HEK293T (cell line): ENCODE measurements around the gene NOSTRIN.

Source experiments
- ARNT ChIP-seq: fragments of 450-650 bp; IDR thresholded peaks from 2 replicates; pipeline ENCODE4 v1.6.1; 2017; ENCODE audit warnings: mild to moderate bottlenecking
- BHLHE40 ChIP-seq: fragments of 450-650 bp; IDR thresholded peaks from 2 replicates; pipeline ENCODE4 v1.6.1; 2016; ENCODE audit warnings: mild to moderate bottlenecking, moderate library complexity, borderline replicate concordance
- CTBP1 ChIP-seq: fragments of 450-650 bp; IDR thresholded peaks from 2 replicates; pipeline ENCODE4 v1.6.1; 2016; ENCODE audit warnings: borderline replicate concordance
- L3MBTL2 ChIP-seq: fragments of 450-650 bp; conservative IDR thresholded peaks from 2 replicates; pipeline ENCODE4 v1.6.1; 2016; ENCODE audit warnings: mild to moderate bottlenecking
- PKNOX1 ChIP-seq: fragments of 450-650 bp; IDR thresholded peaks from 2 replicates; pipeline ENCODE4 v1.6.1; 2016

GRCh38 chr2:168912466-168912865 lies 110.0 kb downstream of the NOSTRIN start:
- TF ChIP-seq L3MBTL2 (no peak), PKNOX1 (no peak), CTBP1 (no peak), BHLHE40 (no peak), ARNT (no peak)
